HS-5 (cell line): ENCODE results near the gene CCDC88A.
"Not testable (repeated sequence)": the region's sequence is repeated elsewhere in the genome, so short reads cannot be mapped to it uniquely, and the experiment has no call there.

Experiments
- DNase-seq: peaks from one replicate; pipeline ENCODE4 v3.0.0-alpha.2; 2012; ENCODE audit warnings: low read depth

The CCDC88A gene, protein sequence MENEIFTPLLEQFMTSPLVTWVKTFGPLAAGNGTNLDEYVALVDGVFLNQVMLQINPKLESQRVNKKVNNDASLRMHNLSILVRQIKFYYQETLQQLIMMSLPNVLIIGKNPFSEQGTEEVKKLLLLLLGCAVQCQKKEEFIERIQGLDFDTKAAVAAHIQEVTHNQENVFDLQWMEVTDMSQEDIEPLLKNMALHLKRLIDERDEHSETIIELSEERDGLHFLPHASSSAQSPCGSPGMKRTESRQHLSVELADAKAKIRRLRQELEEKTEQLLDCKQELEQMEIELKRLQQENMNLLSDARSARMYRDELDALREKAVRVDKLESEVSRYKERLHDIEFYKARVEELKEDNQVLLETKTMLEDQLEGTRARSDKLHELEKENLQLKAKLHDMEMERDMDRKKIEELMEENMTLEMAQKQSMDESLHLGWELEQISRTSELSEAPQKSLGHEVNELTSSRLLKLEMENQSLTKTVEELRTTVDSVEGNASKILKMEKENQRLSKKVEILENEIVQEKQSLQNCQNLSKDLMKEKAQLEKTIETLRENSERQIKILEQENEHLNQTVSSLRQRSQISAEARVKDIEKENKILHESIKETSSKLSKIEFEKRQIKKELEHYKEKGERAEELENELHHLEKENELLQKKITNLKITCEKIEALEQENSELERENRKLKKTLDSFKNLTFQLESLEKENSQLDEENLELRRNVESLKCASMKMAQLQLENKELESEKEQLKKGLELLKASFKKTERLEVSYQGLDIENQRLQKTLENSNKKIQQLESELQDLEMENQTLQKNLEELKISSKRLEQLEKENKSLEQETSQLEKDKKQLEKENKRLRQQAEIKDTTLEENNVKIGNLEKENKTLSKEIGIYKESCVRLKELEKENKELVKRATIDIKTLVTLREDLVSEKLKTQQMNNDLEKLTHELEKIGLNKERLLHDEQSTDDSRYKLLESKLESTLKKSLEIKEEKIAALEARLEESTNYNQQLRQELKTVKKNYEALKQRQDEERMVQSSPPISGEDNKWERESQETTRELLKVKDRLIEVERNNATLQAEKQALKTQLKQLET (N-terminal part only)

DNA sequence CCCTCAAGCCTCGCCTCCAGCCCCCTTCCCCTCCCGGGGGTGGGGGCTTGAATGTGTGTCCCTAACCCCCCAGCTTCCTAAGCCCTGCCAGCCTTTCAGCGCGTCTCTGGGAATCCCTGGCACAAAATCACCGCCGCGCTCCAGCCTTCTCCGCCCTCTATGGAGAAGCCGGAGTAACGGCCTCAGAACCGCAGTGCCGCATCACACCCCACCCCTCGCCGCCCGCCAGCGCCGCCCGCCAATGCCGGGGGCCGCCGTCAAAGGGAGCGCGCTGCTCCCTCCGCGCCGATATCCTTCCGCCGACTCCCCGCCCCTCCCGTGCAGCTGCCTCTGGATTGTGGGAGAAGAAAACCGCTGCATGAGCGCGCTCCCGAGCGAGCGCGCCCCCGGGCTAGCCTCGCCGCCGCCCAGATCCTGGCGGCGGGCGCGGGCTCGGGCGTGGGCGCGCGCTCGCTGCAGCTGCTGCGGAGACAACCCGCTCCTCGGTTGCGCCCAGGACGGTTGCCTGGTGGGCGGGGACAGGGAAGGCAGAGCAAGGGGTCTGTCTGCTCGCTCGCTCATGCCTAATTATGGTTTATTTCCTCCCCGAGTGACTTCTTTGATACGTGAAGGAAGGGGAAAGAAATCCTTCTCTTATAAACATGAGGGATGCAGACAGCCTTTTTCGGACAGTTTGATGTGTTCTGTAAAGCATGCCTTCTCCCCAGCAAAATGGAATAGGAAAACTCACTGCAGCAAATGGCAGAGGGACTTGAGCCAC lies at the start of gene CCDC88A:
Gene CCDC88A, minus strand, starts transcription at position 178 of the 760 bp plus-strand sequence. CDS start 777 bp downstream, outside the sequence.
- DNase-seq = peak; percentile 85

- DNase-seq = no peak
Observed at GRCh38 chr2:55461679-55462078, 42.0 kb upstream of the CCDC88A start.

GRCh38 chr2:55460562-55460961 lies 40.9 kb upstream of the CCDC88A start:
- DNase-seq = no peak

GRCh38 chr2:55459714-55460274 lies 40.1 kb upstream of the CCDC88A start:
- DNase-seq = no peak

- DNase-seq = no peak
Observed at GRCh38 chr2:55459279-55459678, 39.6 kb upstream of the CCDC88A start.

GRCh38 chr2:55454121-55454520 lies 34.5 kb upstream of the CCDC88A start:
- DNase-seq = no peak

GRCh38 chr2:55452879-55453278 lies 33.2 kb upstream of the CCDC88A start:
- DNase-seq = no peak

GRCh38 chr2:55451699-55452098 lies 32.0 kb upstream of the CCDC88A start:
- DNase-seq = no peak

GRCh38 chr2:55450014-55450413 lies 30.4 kb upstream of the CCDC88A start:
- not testable (repeated sequence) for DNase-seq

DNA sequence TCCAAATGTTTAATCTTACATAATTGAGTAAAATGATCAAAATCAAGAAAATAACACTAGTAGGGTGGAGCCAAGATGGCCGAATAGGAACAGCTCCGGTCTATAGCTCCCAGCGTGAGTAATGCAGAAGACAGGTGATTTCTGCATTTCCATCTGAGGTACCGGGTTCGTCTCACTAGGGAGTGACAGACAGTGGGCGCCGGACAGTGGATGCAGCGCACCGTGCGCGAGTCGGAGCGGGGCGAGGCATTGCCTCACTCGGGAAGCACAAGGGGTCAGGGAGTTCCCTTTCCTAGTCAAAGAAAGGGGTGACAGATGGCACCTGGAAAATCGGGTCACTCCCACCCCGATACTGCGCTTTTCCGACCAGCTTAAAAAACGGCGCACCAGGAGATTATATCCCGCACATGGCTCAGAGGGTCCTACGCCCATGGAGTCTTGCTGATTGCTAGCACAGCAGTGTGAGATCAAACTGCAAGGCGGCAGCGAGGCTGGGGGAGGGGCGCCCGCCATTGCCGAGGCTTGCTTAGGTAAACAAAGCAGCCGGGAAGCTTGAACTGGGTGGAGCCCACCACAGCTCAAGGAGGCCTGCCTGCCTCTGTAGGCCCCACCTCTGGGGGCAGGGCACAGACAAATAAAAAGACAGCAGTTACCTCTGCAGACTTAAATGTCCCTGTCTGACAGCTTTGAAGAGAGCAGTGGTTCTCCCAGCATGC lies 22.5 kb upstream of the CCDC88A start:
- DNase-seq = not testable (repeated sequence)

- no peak for DNase-seq
Observed at GRCh38 chr2:55441280-55441892, 21.7 kb upstream of the CCDC88A start.

DNA sequence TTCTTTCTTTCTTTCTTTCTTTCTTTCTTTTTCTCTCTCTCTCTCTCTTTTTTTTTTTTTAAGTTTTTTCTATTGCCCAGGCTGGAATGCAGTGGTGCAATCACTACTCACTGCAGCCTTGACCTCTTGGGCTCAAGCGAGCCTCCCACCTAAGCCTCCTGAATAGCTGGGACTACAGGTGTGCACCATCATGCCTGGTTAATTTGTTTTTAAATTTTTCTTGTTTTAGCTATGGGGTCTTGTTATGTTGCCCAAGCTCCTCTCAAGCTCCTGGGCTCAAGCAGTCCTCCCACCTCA lies 19.4 kb upstream of the CCDC88A start:
- no peak for DNase-seq

DNA sequence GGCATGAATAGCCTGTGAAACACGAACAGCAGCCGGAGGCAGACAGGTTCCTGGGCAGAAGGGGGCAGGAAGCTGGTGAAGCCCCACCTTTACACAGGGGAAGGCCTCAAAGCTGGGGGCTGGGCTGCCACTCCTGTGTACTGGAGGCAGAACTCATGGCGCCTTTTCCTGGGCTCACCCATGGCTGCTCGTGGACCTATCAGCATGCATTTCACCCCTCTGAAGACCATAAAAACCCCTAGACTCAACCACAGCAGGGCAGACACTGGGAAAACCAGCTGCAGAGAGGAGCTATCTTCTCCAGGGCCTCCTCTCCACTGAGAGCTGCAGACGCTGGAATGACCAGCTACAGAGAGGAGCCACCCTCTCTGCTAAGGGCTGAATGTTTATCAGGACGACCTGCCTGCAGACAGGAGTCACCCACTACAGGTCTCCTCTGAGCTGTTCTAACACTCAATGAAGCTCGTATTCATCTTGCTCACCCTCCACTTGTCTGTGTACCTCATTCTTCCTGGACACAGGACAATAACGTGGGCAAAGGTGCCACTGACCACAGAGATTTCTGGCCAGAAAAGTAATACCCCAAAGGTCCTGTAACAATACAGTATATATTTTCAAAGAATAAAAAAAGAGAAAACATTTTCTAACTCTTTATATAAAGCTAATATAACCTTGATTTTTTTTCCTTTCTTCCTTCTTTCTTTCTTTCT lies 18.9 kb upstream of the CCDC88A start:
- no peak for DNase-seq

DNA sequence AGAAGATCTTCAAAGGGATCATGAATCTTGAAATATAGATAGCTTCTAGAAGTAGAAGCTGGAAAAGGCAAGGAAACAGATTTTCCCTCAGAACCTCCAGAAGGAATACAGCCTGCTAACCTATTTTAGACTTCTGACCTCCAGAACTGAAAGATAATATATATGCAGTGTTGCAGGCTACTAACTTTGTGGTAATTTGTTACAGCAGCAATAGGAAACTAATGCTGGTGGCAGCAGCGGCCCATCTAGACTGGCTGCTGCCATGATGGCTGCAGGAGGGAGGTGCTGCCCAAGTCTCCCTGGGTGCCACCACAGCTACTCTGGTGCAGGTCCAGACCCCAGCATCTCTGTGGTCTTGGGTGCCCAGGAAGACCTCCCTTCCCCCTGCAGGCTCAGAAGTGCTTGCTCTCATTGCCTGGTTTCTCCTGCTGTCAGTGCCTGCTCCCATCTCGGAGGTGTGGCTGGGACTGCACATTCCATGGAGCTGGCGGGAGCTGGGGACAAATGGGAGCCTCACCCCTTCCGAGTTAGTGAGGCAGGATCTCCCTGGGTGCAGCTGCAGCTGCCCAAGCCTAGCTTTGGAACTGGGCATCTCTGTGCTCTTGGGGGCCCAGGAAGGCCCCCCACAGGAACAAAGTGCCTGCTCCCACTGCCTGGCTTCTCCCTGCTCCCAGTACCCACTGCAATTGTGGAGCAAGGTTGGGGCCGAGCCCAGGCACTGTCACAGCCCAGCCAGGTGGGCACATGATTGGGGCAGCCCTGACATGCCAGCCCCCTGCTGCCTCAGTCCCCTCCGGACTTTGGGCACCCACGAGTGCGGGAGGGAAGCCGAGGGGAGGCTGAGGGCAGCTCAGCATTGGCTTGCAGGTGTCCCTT lies 18.1 kb upstream of the CCDC88A start:
- DNase-seq = no peak

DNA sequence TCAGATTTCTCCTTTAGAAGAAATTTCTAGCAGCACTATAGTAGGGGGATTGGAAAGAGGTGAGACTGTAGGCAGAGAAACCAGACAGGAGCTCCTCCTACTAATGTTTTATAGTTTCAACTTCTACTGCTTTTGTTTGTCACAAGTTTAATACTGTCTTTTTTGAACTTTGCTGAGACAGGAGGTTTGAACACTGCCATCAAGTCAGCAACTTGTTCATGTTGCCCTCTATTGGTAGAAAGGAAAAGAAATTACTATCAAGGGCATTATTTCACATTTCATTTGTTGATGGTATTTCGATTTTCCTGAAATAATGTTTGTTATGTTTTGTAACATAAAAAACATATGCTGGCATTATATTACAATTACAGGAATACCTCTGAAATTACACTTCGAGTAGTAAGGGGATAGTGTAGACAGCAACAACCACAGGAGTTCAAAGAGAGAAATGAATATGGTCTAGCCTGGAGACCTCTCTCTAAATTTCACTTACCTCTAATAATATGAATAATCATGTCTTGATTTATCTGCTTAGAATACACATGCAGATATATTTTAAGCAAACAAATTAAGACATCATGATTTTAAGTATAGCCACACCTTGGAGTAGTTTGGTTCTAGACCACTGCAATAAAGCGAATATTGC lies 12.4 kb upstream of the CCDC88A start:
- no peak for DNase-seq

DNA sequence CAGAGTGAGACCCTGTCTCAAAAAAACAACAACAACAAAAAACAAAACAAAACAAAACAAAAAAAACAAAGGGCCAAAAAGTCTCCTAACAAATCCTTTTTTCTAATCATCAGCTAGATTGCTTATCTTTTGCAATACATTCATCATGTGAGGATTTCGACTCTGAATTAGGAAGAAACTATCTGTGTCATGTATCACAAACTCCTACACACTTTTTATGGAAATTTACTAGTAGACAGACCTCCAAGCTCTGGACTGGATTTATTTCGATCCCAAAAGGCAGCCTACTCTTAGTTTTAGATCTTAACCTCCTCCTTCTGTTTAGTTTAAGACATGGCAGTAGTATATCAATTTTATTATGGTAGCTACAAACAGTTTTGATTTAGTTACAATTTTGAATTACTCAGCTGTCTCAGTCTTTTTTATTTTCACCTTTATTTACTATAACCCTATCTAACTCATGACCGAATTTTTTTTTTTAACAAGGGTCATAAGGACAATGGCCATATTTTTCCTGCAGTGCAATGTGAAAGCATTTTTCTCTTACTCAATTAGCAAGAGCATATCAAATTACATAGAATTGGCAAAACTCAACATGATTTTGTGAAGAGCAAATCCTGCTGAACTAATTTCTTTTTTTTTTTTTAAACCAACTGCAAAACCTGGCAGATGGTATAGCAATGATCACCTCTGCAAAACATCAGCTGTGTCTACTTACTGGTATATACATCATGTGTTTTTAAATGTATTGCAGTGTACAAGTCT lies 10.7 kb upstream of the CCDC88A start:
- no peak for DNase-seq

DNA sequence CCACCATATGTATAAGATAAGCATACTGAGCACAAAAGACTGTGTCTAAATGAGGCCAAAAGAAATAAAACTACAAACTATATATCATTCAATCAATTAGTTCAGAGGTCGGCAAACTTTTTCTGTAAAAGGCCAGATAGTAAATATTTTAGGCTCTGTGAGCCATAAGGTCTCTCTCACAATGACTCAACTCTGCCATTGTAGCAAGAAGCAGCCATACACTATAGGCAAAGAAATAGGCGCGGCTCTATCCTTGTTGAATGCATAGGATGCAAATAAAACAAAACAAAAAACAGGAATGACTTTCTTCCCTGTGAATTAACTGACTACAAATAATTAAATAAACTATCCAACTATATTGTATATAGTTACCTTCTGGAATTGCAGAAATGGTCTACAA lies 8.6 kb upstream of the CCDC88A start:
- no peak for DNase-seq

- DNase-seq = peak; percentile 77
Observed at GRCh38 chr2:55425431-55425831, 5.8 kb upstream of the CCDC88A start.
